Fibroblast of mammary gland (primary cell): ENCODE results near the gene PLPPR1.

Source experiments
- DNase-seq: peaks from one replicate; pipeline ENCODE4 v3.0.0-alpha.2; 2010; ENCODE audit warnings: low read depth
- H3K4me3 ChIP-seq: 2 replicates; pipeline ENCODE4 v1.5.1; 2011; ENCODE audit warnings: low read depth, mild to moderate bottlenecking, low read length, moderate library complexity; ENCODE audit not compliant: control insufficient read depth
- TF ChIP-seq, protein P1 (sequence below): conservative IDR thresholded peaks from 2 replicates; pipeline ENCODE4 v1.5.1; 2011; ENCODE audit warnings: low read depth, low read length, inconsistent platforms; ENCODE audit not compliant: control insufficient read depth, insufficient read depth

The PLPPR1 gene

DNA sequence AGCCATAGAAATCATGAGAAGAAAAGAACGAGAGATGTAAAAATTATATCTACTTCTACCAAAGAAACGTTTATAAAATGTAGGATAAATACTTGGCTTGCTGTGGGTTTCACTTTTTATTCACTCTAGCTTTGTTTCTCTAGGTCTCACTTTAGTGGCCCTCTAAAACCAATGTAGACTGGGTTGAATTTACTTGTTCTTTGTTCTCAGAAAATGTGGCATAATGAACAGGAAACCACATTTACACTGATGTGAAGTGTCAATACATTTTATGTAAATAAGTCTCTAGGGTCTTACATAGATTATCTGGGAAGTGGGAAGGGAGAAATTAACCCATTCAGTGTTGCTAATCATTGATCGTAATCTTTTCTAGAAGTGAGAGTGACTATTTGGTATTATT is 58.9 kb downstream of the PLPPR1 start:
- TF ChIP-seq, protein P1, sequence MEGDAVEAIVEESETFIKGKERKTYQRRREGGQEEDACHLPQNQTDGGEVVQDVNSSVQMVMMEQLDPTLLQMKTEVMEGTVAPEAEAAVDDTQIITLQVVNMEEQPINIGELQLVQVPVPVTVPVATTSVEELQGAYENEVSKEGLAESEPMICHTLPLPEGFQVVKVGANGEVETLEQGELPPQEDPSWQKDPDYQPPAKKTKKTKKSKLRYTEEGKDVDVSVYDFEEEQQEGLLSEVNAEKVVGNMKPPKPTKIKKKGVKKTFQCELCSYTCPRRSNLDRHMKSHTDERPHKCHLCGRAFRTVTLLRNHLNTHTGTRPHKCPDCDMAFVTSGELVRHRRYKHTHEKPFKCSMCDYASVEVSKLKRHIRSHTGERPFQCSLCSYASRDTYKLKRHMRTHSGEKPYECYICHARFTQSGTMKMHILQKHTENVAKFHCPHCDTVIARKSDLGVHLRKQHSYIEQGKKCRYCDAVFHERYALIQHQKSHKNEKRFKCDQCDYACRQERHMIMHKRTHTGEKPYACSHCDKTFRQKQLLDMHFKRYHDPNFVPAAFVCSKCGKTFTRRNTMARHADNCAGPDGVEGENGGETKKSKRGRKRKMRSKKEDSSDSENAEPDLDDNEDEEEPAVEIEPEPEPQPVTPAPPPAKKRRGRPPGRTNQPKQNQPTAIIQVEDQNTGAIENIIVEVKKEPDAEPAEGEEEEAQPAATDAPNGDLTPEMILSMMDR = no peak
- no peak for DNase-seq
- no peak overlapping the region for H3K4me3 ChIP-seq

DNA sequence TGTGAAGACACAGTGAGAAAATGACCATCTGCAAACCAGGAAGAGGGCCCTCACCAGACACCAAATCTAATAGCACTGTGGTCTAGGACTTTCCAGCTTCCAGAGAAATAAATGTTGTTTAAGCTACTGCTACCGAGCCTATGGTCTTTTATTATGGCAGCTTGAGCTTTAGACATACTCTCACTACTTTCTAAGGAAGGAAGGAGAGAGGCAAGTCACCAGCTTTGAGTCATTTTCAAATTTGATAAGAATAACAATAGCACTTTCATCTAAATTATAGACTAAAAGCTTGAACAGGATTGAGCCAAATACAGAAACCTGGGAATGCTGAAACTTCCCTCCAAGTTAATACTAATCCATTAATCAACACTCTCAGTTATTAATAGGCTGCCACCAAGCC is 64.4 kb downstream of the PLPPR1 start:
- TF ChIP-seq, protein P1 = no peak
- H3K4me3 ChIP-seq = no peak overlapping the region
- DNase-seq = no peak

DNA sequence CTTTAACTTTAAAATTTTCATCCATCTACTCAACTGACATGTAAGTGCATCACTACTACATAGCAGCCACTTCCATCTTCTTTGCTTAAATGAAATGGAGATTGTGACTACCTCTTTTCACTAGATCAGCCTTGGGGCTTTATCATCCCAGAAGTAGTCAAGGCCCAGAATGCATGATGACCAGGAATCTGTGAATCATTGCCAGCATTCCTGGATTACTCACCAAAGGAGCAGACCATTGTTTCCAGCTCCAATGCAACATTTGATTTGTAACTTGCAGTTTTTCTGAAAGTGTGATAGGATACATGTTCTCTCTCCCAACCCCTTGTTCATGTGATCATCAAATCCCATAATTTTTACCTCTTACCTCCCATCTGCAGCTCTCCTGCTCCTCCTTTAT is 65.1 kb downstream of the PLPPR1 start:
- H3K4me3 ChIP-seq = no peak overlapping the region
- DNase-seq = peak; percentile 0
- TF ChIP-seq, protein P1 = no peak

DNA sequence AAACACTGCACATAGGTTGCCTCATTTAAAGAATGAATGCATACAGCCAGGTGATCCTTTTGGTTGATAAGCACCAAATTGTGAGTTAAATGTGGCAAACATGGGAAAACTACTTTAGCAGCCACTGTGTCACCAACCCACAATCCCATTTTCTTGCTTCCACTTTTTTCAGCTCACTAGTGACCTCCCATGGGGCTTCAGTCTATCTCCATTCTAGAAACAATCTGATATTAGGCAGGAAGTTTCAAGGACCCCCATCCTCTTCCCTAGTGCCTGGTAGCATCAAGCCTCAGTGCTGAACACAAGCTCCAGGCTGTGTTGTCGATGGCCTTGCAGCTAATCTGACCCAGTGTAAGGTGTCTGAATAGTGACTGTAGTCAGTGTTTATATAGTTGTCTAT is 66.2 kb downstream of the PLPPR1 start:
- TF ChIP-seq, protein P1 = no peak
- no peak for DNase-seq
- no peak overlapping the region for H3K4me3 ChIP-seq

DNA sequence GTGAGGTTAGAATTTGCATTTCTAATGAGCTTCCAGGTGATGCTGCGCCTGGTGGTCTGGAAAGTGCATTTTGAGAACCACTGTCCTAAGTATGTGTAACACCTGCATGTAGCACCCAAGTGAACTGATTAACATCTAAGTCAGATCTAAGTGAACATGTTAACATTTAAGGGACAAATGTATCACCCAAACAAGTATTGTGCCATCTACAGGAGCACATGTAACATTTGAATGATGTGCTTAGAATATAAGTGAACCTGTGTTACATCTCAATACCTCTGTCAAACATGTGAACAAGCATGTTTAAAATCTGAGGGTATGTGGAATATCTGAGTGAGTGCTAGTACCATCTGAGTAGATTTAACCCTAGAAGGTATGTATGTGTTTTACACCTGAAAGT is 68.7 kb downstream of the PLPPR1 start:
- TF ChIP-seq, protein P1 = no peak
- H3K4me3 ChIP-seq = no peak overlapping the region
- no peak for DNase-seq

DNA sequence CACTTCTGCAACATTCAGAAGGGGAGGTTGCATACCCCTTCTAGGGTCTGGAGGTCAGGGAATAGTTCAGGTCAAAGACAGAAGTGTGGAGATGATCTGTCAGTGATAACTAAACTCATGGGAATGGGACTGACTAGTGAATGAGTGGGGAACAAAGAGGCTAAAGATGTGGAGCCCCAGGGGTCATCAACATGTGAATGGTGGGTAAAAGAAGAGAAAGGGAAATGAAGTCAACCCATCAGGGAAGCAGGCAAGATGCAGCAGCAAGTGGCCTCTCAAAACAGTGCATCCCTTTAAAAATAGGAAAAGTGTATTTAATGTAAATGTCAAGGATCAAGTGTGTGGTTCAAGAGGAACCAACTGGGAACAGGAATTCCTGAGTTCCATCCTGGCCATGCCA is 69.9 kb downstream of the PLPPR1 start:
- TF ChIP-seq, protein P1 = no peak
- DNase-seq = no peak
- no peak overlapping the region for H3K4me3 ChIP-seq

DNA sequence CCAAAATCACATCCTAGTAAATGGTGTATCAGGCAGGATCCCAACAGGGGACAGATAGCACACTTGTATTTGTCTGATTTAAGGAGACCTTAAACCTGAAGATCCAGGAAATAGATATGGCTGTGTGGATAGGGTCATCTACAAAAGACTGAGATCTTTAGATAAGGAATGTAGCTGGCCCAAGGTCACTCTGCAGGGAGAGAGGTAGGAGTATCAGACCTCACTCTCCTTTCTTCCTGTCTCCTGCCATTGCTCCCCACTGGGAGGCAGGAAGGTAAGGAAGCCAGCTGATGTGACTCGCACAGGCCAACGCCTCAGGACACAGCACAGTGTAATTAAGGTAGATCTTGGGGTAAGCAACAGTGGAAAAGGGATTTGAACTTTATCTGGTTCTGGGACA is 85.8 kb downstream of the PLPPR1 start:
- no peak overlapping the region for H3K4me3 ChIP-seq
- no peak for DNase-seq
- TF ChIP-seq, protein P1 = no peak
